HepG2 (cell line): ENCODE measurements around the gene RUNX2. TPM values are rescaled to one million over a fixed set of nuclear protein-coding genes. Genes with fewer than 3 reads are reported as not detected.

ENCODE experiments used
- ATAC-seq: fragments of 200-7000 bp; cut with Tn5 transposase; 3 replicates; pipeline ENCODE4 v1.9.1; 2020; ENCODE audit warnings: mild to moderate bottlenecking, moderate library complexity
- BruUV-seq: library from RNA; stranded (reverse); fragments of 400-500 nt; replicated peaks from 2 replicates; lab custom pipeline; 2021; lab: Mats Ljungman, UMichigan
- CTCF ChIA-PET: fragments of 300-600 bp; formaldehyde crosslinking; extraction: SDS; loops from one replicate; lab custom pipeline; 2021; ENCODE audit warnings: low total read pairs, inconsistent platforms, low intra/inter-chr PET ratio; lab: Yijun Ruan, JAX
- POLR2A ChIA-PET: fragments of 350-600 bp; sonication (Branson Sonifier 250); formaldehyde crosslinking; loops from one replicate; lab custom pipeline; 2020; ENCODE audit warnings: antibody characterized with exemption, inconsistent platforms; lab: Yijun Ruan, JAX
- DNase-seq: peaks from one replicate; pipeline ENCODE4 v3.0.0-alpha.2; 2015; ENCODE audit warnings: low spot score
- FAIRE-seq: peaks from 3 replicates; lab custom pipeline; 2011; peaks lifted over from hg19 to GRCh38; lab: Jason Lieb, UNC
- H2AFZ ChIP-seq: one replicate; pipeline ENCODE4 v1.6.1; 2011; ENCODE audit warnings: low read length, inconsistent platforms
- H3K27ac ChIP-seq: fragments of 300-600 bp; 3 replicates; pipeline ENCODE4 v1.8.0; 2011; ENCODE audit warnings: mixed run types, mild to moderate bottlenecking, mixed read lengths, low read length, inconsistent platforms; ENCODE audit not compliant: insufficient read depth; ENCODE audit errors: extremely low read length
- H3K27me3 ChIP-seq, 2 experiments: fragments of 200-600 bp in 1 of 2; 2 replicates in 1 of 2; 3 replicates in 1 of 2; pipeline versions ENCODE4 v1.6.0 to v1.8.0; 2011; ENCODE audit warnings: low read length in 2 of 2, mild to moderate bottlenecking in 2 of 2, moderate library complexity in 2 of 2, inconsistent platforms in 1 of 2; ENCODE audit not compliant: insufficient read depth in 2 of 2, control insufficient read depth in 1 of 2
- H3K36me3 ChIP-seq, 2 experiments: fragments of 200-600 bp in 1 of 2; replicated peaks in 1 of 2; 2 replicates in 1 of 2; 3 replicates in 1 of 2; pipeline versions ENCODE4 v1.5.1 to v1.8.0; 2011; ENCODE audit warnings: low read length in 2 of 2, inconsistent platforms in 1 of 2; ENCODE audit not compliant: insufficient read depth in 2 of 2, control insufficient read depth in 1 of 2
- H3K4me1 ChIP-seq: 2 replicates; pipeline ENCODE4 v1.5.1; 2012; ENCODE audit warnings: low read length, inconsistent platforms; ENCODE audit not compliant: insufficient read depth
- H3K4me2 ChIP-seq: 2 replicates; pipeline ENCODE4 v1.6.0; 2011; ENCODE audit warnings: low read depth, low read length, inconsistent platforms
- H3K4me3 ChIP-seq, 3 experiments: fragments of 200-600 bp in 1 of 3; sonication (generic), shearing (Covaris generic) in 1 of 3; replicated peaks in 1 of 3; 2 replicates each; pipeline ENCODE4 v1.5.1; 2011 to 2016; ENCODE audit warnings: low read length in 3 of 3, inconsistent platforms in 2 of 3, low read depth in 2 of 3, mild to moderate bottlenecking in 2 of 3, control low read depth in 1 of 3, mixed read lengths in 1 of 3; ENCODE audit not compliant: insufficient read depth in 1 of 3
- H3K79me2 ChIP-seq: one replicate; pipeline ENCODE4 v1.6.1; 2011; ENCODE audit warnings: low read length, inconsistent platforms; ENCODE audit not compliant: insufficient read depth
- H3K9ac ChIP-seq: 2 replicates; pipeline ENCODE4 v1.6.0; 2011; ENCODE audit warnings: mild to moderate bottlenecking, low read depth, low read length, inconsistent platforms; ENCODE audit not compliant: insufficient read depth
- H3K9me3 ChIP-seq: 2 replicates; pipeline ENCODE4 v1.5.1; 2012; ENCODE audit warnings: mild to moderate bottlenecking, low read length
- H4K20me1 ChIP-seq: 2 replicates; pipeline ENCODE4 v1.6.0; 2011; ENCODE audit warnings: inconsistent platforms, mild to moderate bottlenecking, low read length, moderate library complexity; ENCODE audit not compliant: insufficient read depth
- ARID3A ChIP-seq: IDR thresholded peaks from 2 replicates; pipeline ENCODE4 v1.6.1; 2012; ENCODE audit warnings: low read depth, low read length, improper control_type of control experiment
- ATRX ChIP-seq: sonication (generic); formaldehyde crosslinking; IDR thresholded peaks from 2 replicates; pipeline ENCODE4 v1.4.0; 2020; ENCODE audit warnings: missing genetic modification reagents, borderline replicate concordance
- BORCS8-MEF2B ChIP-seq: sonication (generic); formaldehyde crosslinking; IDR thresholded peaks from 2 replicates; pipeline ENCODE4 v1.8.0; 2022; ENCODE audit warnings: mild to moderate bottlenecking, missing genetic modification reagents
- CREB3 ChIP-seq: sonication (generic); formaldehyde crosslinking; IDR thresholded peaks from 2 replicates; pipeline ENCODE4 v1.5.0; 2020; ENCODE audit warnings: missing genetic modification reagents
- MAFK ChIP-seq, 2 experiments: IDR thresholded peaks in 1 of 2; conservative IDR thresholded peaks in 1 of 2; 2 replicates each; pipeline ENCODE4 v1.6.1; 2011; ENCODE audit warnings: improper control_type of control experiment in 2 of 2, low read length in 2 of 2
- MED1 ChIP-seq: sonication (generic); formaldehyde crosslinking; IDR thresholded peaks from 2 replicates; pipeline ENCODE4 v1.4.0; 2020; ENCODE audit warnings: missing genetic modification reagents
- NPAS2 ChIP-seq: sonication (generic); formaldehyde crosslinking; IDR thresholded peaks from 2 replicates; pipeline ENCODE4 v1.8.0; 2022; ENCODE audit warnings: mild to moderate bottlenecking, missing genetic modification reagents, borderline replicate concordance
- RBAK ChIP-seq: sonication (generic); formaldehyde crosslinking; IDR thresholded peaks from 2 replicates; pipeline ENCODE4 v1.5.1; 2020; ENCODE audit warnings: mild to moderate bottlenecking, missing genetic modification reagents
- SIX1 ChIP-seq: sonication (generic); formaldehyde crosslinking; IDR thresholded peaks from 2 replicates; pipeline ENCODE4 v1.4.0; 2020; ENCODE audit warnings: missing genetic modification reagents, borderline replicate concordance
- TEAD3 ChIP-seq: optimal IDR thresholded peaks from 2 replicates; pipeline ENCODE3; 2016; ENCODE audit warnings: borderline replicate concordance
- ZNF235 ChIP-seq: sonication (generic); formaldehyde crosslinking; IDR thresholded peaks from 2 replicates; pipeline ENCODE4 v1.8.1; 2023; ENCODE audit warnings: mild to moderate bottlenecking, missing genetic modification reagents, borderline replicate concordance
- ZNF275 ChIP-seq: sonication (generic); formaldehyde crosslinking; IDR thresholded peaks from 2 replicates; pipeline ENCODE4 v1.8.0; 2022; ENCODE audit warnings: missing genetic modification reagents, mild to moderate bottlenecking, inconsistent platforms, borderline replicate concordance
- ZNF781 ChIP-seq: sonication (generic); formaldehyde crosslinking; IDR thresholded peaks from 2 replicates; pipeline ENCODE4 v1.5.1; 2020; ENCODE audit warnings: borderline replicate concordance, mild to moderate bottlenecking, missing genetic modification reagents; ENCODE audit errors: not compliant biosample characterization
- WGBS: methylation state at CpG from one replicate; pipeline ENCODE4 v1.1.6; 2017; ENCODE audit warnings: low lambda C conversion rate; 5-methylcytosine and 5-hydroxymethylcytosine counted together
- in situ Hi-C: cut with HindIII; loops from 2 replicates; pipeline ENCODE4 v1.10.0; 2017; ENCODE audit warnings: low pct_unique_long_range_greater_than_20kb; ENCODE audit not compliant: extremely low pct_ligation_motif_present
- intact Hi-C: fragments of 100-400 bp; cut with micrococcal nuclease; formaldehyde crosslinking; loops from one replicate; pipeline ENCODE4 v1.10.0; 2022; ENCODE audit not compliant: unreplicated experiment
- polyA plus RNA-seq, 8 experiments: library from polyadenylated mRNA; depleted of rRNA in 3 of 8; stranded (reverse) in 7 of 8; unstranded in 1 of 8; fragments of >200 nt; fragmentation: Illumina TruSeq in 4 of 8; extraction: Trizol in 4 of 8; gene quantifications; 2 replicates each; pipeline versions ENCODE4 v1.2.1 to v1.2.3, GENCODE V29; 2011 to 2016; ENCODE audit warnings: low read depth in 4 of 8, missing spikeins in 1 of 8, mixed read lengths in 1 of 8; ENCODE audit not compliant: insufficient read depth in 1 of 8
- total RNA-seq, 5 experiments: library from RNA; depleted of rRNA; stranded (reverse); fragments of >200 nt; fragmentation: Illumina TruSeq; extraction: Trizol; gene quantifications; 2 replicates each; pipeline ENCODE4 v1.2.3, GENCODE V29; 2016; ENCODE audit warnings: low read depth in 1 of 5

The RUNX2 gene
- total and polyA plus RNA-seq, 2 of the 13 experiments (the other 11 are each of a cell fraction or from before 2014, with no cell fraction given) = not detected

GRCh38 chr6:45630314-45630713 lies 302.2 kb downstream of the RUNX2 start (continued):
- no peak for TF ChIP-seq ZNF781 (CRISPR knock-in tag)

GRCh38 chr6:45630801-45631200 lies 302.7 kb downstream of the RUNX2 start:
- DNase-seq (no peak), ATAC-seq (no peak)
- 4% methylated on average over 4 of the region's 4 CpGs for WGBS
- Histone ChIP-seq H3K79me2 (no peaks in the 10 kb centered on the region), H3K4me2 (no peak overlapping the region), H3K4me3 (no peak overlapping the region), H3K9ac (no peak overlapping the region)
- no TSS peak for BruUV-seq
- POLR2A ChIA-PET = no interaction called here
- intact Hi-C loops = loop anchor here (10.0 kb wide), 1 partner anchor 1866 kb away; no protein-coding TSS in a partner anchor
- TF ChIP-seq MAFK (conservative IDR thresholded peaks at IDR 0.05 in 1 of 2, IDR thresholded peaks at IDR 0.05 in 1 of 2; ENCODE audit: low read length in 2 of 2) (0 out of 4 replicates have a peak, but pooled peaks of 1 of the 2 experiments have one; percentile 14), TEAD3 (CRISPR knock-in tag) (no peak), NPAS2 (CRISPR knock-in tag) (no peak)
- TF ChIP-seq, all 625 proteins: peak for 1
- Histone ChIP-seq H4K20me1 (no peaks in the 10 kb centered on the region), H3K4me1 (no peaks in the 10 kb centered on the region), H3K27me3 (peaks cover 0 to 4% of the 10 kb centered on the region in 2 experiments; a peak in 1 of 5 replicates), H3K27ac (no peak overlapping the region), H2AFZ (no peak overlapping the region), H3K9me3 (no peaks in the 10 kb centered on the region), H3K36me3 (no peaks in the 10 kb centered on the region)
- CTCF ChIA-PET = no interaction called here
- FAIRE-seq = no peak
- in situ Hi-C loops = no loop called here

GRCh38 chr6:45631396-45631795 lies 303.3 kb downstream of the RUNX2 start:
- intact Hi-C loops = loop anchor here (10.0 kb wide), 1 partner anchor 1867 kb away; no protein-coding TSS in a partner anchor
- no TSS peak for BruUV-seq
- no peaks in the 10 kb centered on the region for H4K20me1 ChIP-seq
- no peaks in the 10 kb centered on the region for H3K79me2 ChIP-seq
- POLR2A ChIA-PET = no interaction called here
- in situ Hi-C loops = no loop called here
- no peak overlapping the region for H2AFZ ChIP-seq
- H3K27me3 ChIP-seq = peaks cover 0 to 4% of the 10 kb centered on the region in 2 experiments; a peak in 1 of 5 replicates
- WGBS = 28% methylated on average over 3 of the region's 3 CpGs
- DNase-seq (no peak), FAIRE-seq (no peak), ATAC-seq (no peak)
- no peaks in the 10 kb centered on the region for H3K4me1 ChIP-seq
- no peaks in the 10 kb centered on the region for H3K9me3 ChIP-seq
- H3K27ac ChIP-seq = no peak overlapping the region
- CTCF ChIA-PET = no interaction called here
- H3K36me3 ChIP-seq = no peaks in the 10 kb centered on the region
- no peak overlapping the region for H3K9ac ChIP-seq
- H3K4me2 ChIP-seq = no peak overlapping the region
- H3K4me3 ChIP-seq = no peak overlapping the region
- TF ChIP-seq CREB3 (CRISPR knock-in tag) = no peak
- TF ChIP-seq ATRX = no peak
- TF ChIP-seq RBAK (CRISPR knock-in tag) = no peak
- TF ChIP-seq BORCS8-MEF2B (CRISPR knock-in tag) = no peak
- no peak for TF ChIP-seq ARID3A
- TF ChIP-seq ZNF275 = no peak
- TF ChIP-seq MED1 (CRISPR knock-in tag) = no peak
- TF ChIP-seq SIX1 (CRISPR knock-in tag) = no peak
- TF ChIP-seq ZNF235 (CRISPR knock-in tag) = no peak
